ENCODE results near the gene PHTF2.
"Not testable (repeated sequence)": the region's sequence is repeated elsewhere in the genome, so short reads cannot be mapped to it uniquely, and the experiment has no call there.

Gene PHTF2

GRCh38 chr7:77991656-77992055 lies 193.1 kb downstream of the PHTF2 start:
- DNase-seq (ENCODE audit: low spot score) = no peak

GRCh38 chr7:77993838-77994237 lies 195.3 kb downstream of the PHTF2 start:
- DNase-seq (ENCODE audit: low spot score) = no peak

GRCh38 chr7:77995717-77996116 lies 197.1 kb downstream of the PHTF2 start:
- no peak for DNase-seq (ENCODE audit: low spot score)

DNA sequence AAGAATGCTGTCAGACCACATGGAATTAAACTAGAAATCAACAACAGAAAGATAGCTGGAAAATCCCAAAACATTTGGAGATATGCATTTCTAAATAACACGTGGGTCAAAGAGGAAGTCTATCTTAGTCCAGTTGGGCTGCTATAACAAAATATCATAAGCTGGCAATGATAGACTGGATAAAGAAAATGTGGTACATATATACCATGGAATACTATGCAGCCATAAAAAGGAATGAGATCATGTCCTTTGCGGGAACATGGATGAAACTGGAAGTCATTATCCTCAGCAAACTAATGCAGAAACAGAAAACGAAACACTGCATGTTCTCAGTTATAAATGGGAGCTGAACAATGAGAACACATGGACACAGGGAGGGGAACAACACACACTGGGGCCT lies 200.6 kb downstream of the PHTF2 start:
- DNase-seq (ENCODE audit: low spot score) = not testable (repeated sequence)

DNA sequence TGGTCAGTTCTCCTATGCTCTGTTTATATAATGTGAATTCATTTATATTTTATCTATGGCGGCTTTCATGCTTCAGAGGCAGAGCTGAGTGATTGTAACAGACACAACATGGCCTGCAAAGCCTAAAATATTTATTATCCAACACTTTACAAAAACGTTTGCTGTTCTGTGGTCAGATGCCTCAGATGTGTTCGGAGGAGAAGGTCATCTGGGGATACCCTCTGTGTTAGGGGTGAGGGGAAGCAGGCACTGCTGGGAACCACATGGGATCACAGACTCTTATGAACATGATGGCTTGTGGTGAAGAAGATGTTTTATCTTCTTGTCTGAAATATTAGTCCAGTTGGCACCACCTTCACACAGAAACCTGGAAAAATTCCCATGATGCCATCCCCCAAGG lies 203.4 kb downstream of the PHTF2 start:
- no peak for DNase-seq (ENCODE audit: low spot score)

- no peak for DNase-seq (ENCODE audit: low spot score)
These were observed 204.1 kb downstream of the PHTF2 start for GRCh38 chr7:78002715-78003114.

DNA sequence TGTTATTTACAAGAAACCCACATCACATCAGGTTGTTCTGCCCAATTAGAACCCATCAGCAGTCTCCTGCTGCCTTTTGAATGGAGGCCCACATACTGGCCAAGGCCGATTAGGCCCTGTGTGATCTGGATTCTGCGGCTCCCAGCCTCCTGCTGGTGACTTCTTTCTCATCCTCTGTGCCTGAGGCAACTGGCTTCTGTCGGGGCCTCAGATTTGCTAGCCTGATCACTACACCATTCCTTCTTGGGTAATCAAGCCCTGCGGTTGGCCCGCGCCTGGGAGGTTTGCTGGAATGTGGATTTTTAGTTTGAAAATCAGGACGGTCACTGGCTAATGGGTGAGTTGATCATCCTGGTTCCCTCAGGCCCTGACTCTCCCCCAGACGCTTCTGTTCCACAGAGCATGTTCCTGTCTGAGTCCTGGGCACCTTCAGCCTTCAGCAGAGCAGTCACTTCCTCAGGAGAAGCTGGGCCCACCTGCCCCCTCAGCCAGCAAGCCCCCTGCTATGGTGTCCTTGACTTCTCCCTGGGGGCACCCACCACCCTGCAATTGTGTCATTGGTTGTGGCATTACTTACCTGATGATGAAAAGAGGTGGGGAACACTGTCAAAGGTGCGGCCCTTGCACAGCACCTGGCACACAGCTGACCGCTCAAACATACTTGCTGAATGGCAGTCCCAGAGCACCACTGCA lies 207.6 kb downstream of the PHTF2 start:
- no peak for DNase-seq (ENCODE audit: low spot score)

All from cerebellar cortex (tissue), 1 donor.